Liver (tissue), 3 donors: Measurements from ENCODE around the gene PARD6G.

Experiments used
- ATF3 ChIP-seq: IDR thresholded peaks from 2 replicates; pipeline ENCODE4 v1.6.1; 2016; ENCODE audit warnings: antibody characterized with exemption
- EGR1 ChIP-seq, 2 donors: IDR thresholded peaks; 2 replicates each; pipeline ENCODE4 v1.6.1; 2016 to 2018; ENCODE audit warnings: antibody characterized with exemption in 2 of 2, low read depth in 2 of 2
- GABPA ChIP-seq, 2 donors: IDR thresholded peaks in 1 of 2; conservative IDR thresholded peaks in 1 of 2; 2 replicates each; pipeline ENCODE4 v1.6.1; 2016; ENCODE audit warnings: antibody characterized with exemption in 2 of 2, mild to moderate bottlenecking in 1 of 2, moderate library complexity in 1 of 2
- HNF4A ChIP-seq, 2 donors: conservative IDR thresholded peaks; 2 replicates each; pipeline ENCODE4 v1.6.1; 2016; ENCODE audit warnings: antibody characterized with exemption in 2 of 2, mild to moderate bottlenecking in 2 of 2
- JUND ChIP-seq, 2 donors: IDR thresholded peaks; 2 replicates each; pipeline ENCODE4 v1.6.1; 2016; ENCODE audit warnings: antibody characterized with exemption in 2 of 2
- RAD21 ChIP-seq, 2 donors: IDR thresholded peaks; 2 replicates each; pipeline ENCODE4 v1.6.1; 2016; ENCODE audit warnings: antibody characterized with exemption in 2 of 2, mild to moderate bottlenecking in 2 of 2
- SP1 ChIP-seq: IDR thresholded peaks from 2 replicates; pipeline ENCODE4 v1.6.1; 2018; ENCODE audit warnings: antibody characterized with exemption, mild to moderate bottlenecking
- TAF1 ChIP-seq: conservative IDR thresholded peaks from 2 replicates; pipeline ENCODE4 v1.6.1; 2016; ENCODE audit warnings: antibody characterized with exemption, mild to moderate bottlenecking
- YY1 ChIP-seq: IDR thresholded peaks from 2 replicates; pipeline ENCODE4 v1.6.1; 2016; ENCODE audit warnings: antibody characterized with exemption, mild to moderate bottlenecking
- TF ChIP-seq, protein P1 (sequence below): fragments of 150-350 bp; IDR thresholded peaks from 2 replicates; pipeline ENCODE4 v1.5.1; 2017; ENCODE audit warnings: improper control_type of control experiment, low read depth, low read length; ENCODE audit not compliant: missing input control
- TF ChIP-seq, protein P2 (sequence below): IDR thresholded peaks from 2 replicates; pipeline ENCODE4 v1.6.1; 2016; ENCODE audit warnings: antibody characterized with exemption, mild to moderate bottlenecking
- TF ChIP-seq, protein P3 (sequence below): IDR thresholded peaks from 2 replicates; pipeline ENCODE4 v1.6.1; 2016; ENCODE audit warnings: antibody characterized with exemption
- donor health status: healthy.
- donor health status: healthy.

GRCh38 chr18:80198994-80199748 is 48.1 kb downstream of the PARD6G start:
- TF ChIP-seq, protein P1, sequence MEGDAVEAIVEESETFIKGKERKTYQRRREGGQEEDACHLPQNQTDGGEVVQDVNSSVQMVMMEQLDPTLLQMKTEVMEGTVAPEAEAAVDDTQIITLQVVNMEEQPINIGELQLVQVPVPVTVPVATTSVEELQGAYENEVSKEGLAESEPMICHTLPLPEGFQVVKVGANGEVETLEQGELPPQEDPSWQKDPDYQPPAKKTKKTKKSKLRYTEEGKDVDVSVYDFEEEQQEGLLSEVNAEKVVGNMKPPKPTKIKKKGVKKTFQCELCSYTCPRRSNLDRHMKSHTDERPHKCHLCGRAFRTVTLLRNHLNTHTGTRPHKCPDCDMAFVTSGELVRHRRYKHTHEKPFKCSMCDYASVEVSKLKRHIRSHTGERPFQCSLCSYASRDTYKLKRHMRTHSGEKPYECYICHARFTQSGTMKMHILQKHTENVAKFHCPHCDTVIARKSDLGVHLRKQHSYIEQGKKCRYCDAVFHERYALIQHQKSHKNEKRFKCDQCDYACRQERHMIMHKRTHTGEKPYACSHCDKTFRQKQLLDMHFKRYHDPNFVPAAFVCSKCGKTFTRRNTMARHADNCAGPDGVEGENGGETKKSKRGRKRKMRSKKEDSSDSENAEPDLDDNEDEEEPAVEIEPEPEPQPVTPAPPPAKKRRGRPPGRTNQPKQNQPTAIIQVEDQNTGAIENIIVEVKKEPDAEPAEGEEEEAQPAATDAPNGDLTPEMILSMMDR: no peak
- TF ChIP-seq YY1: no peak
- TF ChIP-seq RAD21 (IDR thresholded peaks at IDR 0.05): no peak
- TF ChIP-seq EGR1 (IDR thresholded peaks at IDR 0.05; ENCODE audit: low read depth in 2 of 2): no peak
- TF ChIP-seq HNF4A (conservative IDR thresholded peaks at IDR 0.05): no peak
- no peak for TF ChIP-seq JUND (IDR thresholded peaks at IDR 0.05)
- TF ChIP-seq, protein P2, sequence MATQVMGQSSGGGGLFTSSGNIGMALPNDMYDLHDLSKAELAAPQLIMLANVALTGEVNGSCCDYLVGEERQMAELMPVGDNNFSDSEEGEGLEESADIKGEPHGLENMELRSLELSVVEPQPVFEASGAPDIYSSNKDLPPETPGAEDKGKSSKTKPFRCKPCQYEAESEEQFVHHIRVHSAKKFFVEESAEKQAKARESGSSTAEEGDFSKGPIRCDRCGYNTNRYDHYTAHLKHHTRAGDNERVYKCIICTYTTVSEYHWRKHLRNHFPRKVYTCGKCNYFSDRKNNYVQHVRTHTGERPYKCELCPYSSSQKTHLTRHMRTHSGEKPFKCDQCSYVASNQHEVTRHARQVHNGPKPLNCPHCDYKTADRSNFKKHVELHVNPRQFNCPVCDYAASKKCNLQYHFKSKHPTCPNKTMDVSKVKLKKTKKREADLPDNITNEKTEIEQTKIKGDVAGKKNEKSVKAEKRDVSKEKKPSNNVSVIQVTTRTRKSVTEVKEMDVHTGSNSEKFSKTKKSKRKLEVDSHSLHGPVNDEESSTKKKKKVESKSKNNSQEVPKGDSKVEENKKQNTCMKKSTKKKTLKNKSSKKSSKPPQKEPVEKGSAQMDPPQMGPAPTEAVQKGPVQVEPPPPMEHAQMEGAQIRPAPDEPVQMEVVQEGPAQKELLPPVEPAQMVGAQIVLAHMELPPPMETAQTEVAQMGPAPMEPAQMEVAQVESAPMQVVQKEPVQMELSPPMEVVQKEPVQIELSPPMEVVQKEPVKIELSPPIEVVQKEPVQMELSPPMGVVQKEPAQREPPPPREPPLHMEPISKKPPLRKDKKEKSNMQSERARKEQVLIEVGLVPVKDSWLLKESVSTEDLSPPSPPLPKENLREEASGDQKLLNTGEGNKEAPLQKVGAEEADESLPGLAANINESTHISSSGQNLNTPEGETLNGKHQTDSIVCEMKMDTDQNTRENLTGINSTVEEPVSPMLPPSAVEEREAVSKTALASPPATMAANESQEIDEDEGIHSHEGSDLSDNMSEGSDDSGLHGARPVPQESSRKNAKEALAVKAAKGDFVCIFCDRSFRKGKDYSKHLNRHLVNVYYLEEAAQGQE: no peak
- TF ChIP-seq SP1: no peak
- TF ChIP-seq, protein P3, sequence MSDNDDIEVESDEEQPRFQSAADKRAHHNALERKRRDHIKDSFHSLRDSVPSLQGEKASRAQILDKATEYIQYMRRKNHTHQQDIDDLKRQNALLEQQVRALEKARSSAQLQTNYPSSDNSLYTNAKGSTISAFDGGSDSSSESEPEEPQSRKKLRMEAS: no peak
- no peak for TF ChIP-seq ATF3
- TF ChIP-seq GABPA (IDR thresholded peaks at IDR 0.05 in 1 of 2, conservative IDR thresholded peaks at IDR 0.05 in 1 of 2): no peak
- TF ChIP-seq TAF1: no peak
